Measurements from ENCODE around the gene HAT1. TPM values are rescaled to one million over a fixed set of nuclear protein-coding genes. Genes with fewer than 3 reads are reported as not detected.

The HAT1 gene
- total RNA-seq, 4 donors from 2014 or later = 18.7 to 37.2 (median 28.9) TPM

DNA sequence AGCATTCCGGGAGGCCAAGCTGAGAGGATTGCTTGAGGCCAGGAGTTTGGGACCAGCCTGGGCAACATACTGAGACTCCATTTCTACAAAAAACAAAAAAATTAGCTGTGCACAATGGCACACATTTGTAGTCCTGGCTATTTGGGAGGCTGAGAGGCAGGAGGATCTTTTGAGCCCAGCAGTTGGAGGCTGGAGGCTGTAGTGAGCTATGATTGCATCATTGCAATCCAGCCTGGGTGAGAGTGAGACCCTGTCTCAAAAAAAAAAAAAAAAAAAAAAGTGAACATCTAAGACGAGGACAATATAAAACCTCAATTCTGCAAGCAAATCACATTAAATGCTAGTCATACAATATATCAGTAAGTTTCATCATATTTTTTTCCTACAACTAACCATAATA lies 2.8 kb upstream of the HAT1 start:
- Histone ChIP-seq H3K9me3 (no peaks in the 10 kb centered on the region), H3K4me1 (peaks cover 8 to 21% (median 19%) of the 10 kb centered on the region in 3 donors), H3K27me3 (no peaks in the 10 kb centered on the region), H3K4me3 (no peak overlapping the region), H3K27ac (no peak overlapping the region), H3K36me3 (no peaks in the 10 kb centered on the region)
- 77 to 78% methylated on average over 2 of the region's 2 CpGs for WGBS, 2 donors
- DNase-seq = no peak
- intact Hi-C loops (cut with DNase I) = no loop called here
- TF ChIP-seq POLR2A (IDR thresholded peaks at IDR 0.05) = no peak
- TF ChIP-seq, protein P1, sequence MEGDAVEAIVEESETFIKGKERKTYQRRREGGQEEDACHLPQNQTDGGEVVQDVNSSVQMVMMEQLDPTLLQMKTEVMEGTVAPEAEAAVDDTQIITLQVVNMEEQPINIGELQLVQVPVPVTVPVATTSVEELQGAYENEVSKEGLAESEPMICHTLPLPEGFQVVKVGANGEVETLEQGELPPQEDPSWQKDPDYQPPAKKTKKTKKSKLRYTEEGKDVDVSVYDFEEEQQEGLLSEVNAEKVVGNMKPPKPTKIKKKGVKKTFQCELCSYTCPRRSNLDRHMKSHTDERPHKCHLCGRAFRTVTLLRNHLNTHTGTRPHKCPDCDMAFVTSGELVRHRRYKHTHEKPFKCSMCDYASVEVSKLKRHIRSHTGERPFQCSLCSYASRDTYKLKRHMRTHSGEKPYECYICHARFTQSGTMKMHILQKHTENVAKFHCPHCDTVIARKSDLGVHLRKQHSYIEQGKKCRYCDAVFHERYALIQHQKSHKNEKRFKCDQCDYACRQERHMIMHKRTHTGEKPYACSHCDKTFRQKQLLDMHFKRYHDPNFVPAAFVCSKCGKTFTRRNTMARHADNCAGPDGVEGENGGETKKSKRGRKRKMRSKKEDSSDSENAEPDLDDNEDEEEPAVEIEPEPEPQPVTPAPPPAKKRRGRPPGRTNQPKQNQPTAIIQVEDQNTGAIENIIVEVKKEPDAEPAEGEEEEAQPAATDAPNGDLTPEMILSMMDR (IDR thresholded peaks at IDR 0.05) = no peak

DNA sequence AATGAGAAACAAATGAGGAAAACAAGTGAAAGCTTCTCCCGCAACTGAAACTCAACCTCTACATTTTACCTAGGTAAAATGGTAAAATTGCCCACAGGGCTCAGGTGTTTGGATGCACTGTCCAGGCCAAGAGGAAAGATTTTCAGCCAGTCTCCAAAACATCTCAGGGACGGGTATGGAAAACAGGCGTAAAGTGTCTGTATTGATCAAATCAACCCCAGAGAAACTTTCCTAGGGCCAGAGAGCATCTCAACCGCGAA lies 361 bp upstream of the HAT1 start:
- TF ChIP-seq, protein P1 (IDR thresholded peaks at IDR 0.05) = no peak
- TF ChIP-seq POLR2A (IDR thresholded peaks at IDR 0.05) = no peak
- Histone ChIP-seq H3K36me3 (peaks cover 0 to 17% (median 0%) of the 10 kb centered on the region in 3 donors), H3K27ac (peak overlapping the region; percentile 95 to 99 (median 98)), H3K4me1 (peaks cover 8 to 36% (median 20%) of the 10 kb centered on the region in 3 donors), H3K27me3 (no peaks in the 10 kb centered on the region), H3K9me3 (no peaks in the 10 kb centered on the region), H3K4me3 (peak overlapping the region; percentile 81 to 99 (median 94))
- intact Hi-C loops (cut with DNase I) = no loop called here
- no peak for DNase-seq
- WGBS, 2 donors = 1 to 6% methylated on average over 5 of the region's 5 CpGs

DNA sequence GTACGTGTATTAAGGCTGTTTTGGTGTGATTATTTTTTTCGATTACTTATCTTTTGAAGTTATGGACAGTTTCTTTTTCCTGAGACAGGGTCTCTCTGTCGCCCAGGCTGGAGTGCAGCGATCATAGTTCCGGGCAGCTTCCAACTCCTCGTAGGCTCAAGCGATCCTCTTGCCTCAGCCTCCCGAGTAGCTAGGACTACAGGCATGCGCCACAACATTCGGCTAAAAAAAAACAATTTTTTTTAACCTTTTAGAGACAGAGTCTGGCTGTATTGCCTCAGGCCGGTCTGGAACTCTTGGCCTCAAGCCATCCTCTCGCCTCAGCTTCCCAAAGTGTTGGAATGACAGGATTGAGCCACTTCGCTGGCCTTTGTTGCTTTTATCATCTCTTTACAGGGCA lies 945 bp downstream of the HAT1 start:
- H3K4me1 ChIP-seq = peaks cover 8 to 36% (median 20%) of the 10 kb centered on the region in 3 donors
- TF ChIP-seq, protein P1 (IDR thresholded peaks at IDR 0.05) = no peak
- TF ChIP-seq POLR2A (IDR thresholded peaks at IDR 0.05) = no peak
- no peak for DNase-seq
- H3K27ac ChIP-seq = peak overlapping the region; percentile 95 to 99 (median 98)
- 17 to 27% methylated on average over 13 of the region's 13 CpGs for WGBS, 2 donors
- intact Hi-C loops (cut with DNase I) = no loop called here
- H3K36me3 ChIP-seq = peaks cover 0 to 30% (median 0%) of the 10 kb centered on the region in 3 donors
- H3K9me3 ChIP-seq = no peaks in the 10 kb centered on the region
- H3K4me3 ChIP-seq = peak overlapping the region; percentile 81 to 99 (median 94)
- no peaks in the 10 kb centered on the region for H3K27me3 ChIP-seq

DNA sequence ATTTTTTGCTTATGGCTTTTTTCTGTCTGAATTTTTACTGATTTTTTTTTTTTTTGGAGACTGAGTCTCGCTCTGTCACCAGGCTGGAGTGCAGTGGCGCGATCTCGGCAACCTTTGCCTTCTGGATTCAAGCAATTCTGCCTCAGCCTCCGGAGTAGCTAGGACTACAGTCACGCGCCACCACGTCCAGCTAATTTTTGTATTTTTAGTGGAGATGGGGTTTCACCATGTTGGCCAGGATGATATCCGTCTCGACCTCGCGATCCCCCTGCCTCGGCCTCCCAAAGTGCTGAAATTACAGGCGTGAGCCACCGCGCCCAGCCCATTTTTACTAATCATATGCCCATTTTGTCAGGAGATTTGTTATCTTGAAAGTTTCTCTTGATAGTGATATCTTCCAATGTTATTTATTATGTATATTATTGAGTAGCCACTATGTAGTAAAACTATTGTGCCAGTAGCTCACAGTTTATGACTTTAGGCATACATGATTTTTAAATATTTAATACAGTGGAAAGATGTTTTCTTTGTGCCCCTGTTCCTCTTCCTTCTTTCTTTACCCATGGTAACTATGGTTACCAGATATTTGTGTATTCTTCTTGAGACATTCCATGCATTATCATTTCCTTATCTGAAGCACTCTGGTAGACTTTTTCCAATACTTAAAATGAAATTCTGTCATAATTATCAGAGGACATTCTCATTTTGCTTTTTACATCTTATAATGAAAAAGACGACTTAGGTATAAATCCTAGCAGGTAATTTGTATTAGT lies 2.1 kb downstream of the HAT1 start:
- H3K9me3 ChIP-seq = no peaks in the 10 kb centered on the region
- H3K4me1 ChIP-seq = peaks cover 8 to 36% (median 20%) of the 10 kb centered on the region in 3 donors
- intact Hi-C loops (cut with DNase I) = no loop called here
- peaks cover 0 to 39% (median 0%) of the 10 kb centered on the region in 3 donors for H3K36me3 ChIP-seq
- H3K27ac ChIP-seq = no peak overlapping the region
- H3K27me3 ChIP-seq = no peaks in the 10 kb centered on the region
- DNase-seq = no peak
- 92% methylated on average over 17 of the region's 17 CpGs for WGBS, 2 donors
- H3K4me3 ChIP-seq = no peak overlapping the region
- no peak for TF ChIP-seq POLR2A (IDR thresholded peaks at IDR 0.05)
- TF ChIP-seq, protein P1 (IDR thresholded peaks at IDR 0.05) = no peak

DNA sequence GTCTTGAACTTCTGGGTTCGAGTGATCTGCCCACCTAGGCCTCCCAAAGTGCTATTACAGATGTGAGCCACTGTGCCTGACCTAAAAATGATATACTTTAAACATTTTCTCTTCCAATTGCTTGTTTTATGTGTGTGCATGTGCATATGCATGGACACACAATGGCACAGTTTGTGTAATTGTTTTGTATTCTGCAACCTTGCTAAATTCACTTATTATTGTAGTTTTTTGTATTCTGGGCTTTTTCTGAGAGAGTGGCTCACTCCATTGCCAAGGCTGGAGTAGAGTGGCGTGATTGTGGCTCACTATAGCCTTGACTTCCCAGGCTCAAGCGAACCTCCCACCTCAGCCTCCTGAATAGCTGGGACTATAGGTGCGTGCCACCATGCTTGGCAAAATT lies 8.1 kb downstream of the HAT1 start:
- intact Hi-C loops (cut with DNase I) = no loop called here
- peaks cover 0 to 54% (median 0%) of the 10 kb centered on the region in 3 donors for H3K36me3 ChIP-seq
- H3K27ac ChIP-seq = no peak overlapping the region
- peaks cover 0 to 6% (median 0%) of the 10 kb centered on the region in 3 donors for H3K4me1 ChIP-seq
- WGBS, 2 donors = 91 to 97% methylated on average over 4 of the region's 4 CpGs
- H3K27me3 ChIP-seq = no peaks in the 10 kb centered on the region
- TF ChIP-seq, protein P1 (IDR thresholded peaks at IDR 0.05) = no peak
- TF ChIP-seq POLR2A (IDR thresholded peaks at IDR 0.05) = no peak
- no peak for DNase-seq
- no peak overlapping the region for H3K4me3 ChIP-seq
- H3K9me3 ChIP-seq = no peaks in the 10 kb centered on the region
